HG02938 (cell line): ENCODE measurements around the gene UBA5.
A peak's percentile ranks its signal among the peaks of the same experiment; 100 is the strongest.

Experiments used
- ATAC-seq: cut with Tn5 transposase; IDR thresholded peaks from one replicate; pipeline ENCODE4 v1.9.1; 2021; ENCODE audit warnings: mild to moderate bottlenecking, moderate library complexity; ENCODE audit not compliant: unreplicated experiment

Gene UBA5

GRCh38 chr3:132713977-132714727, 54.0 kb downstream of the UBA5 start:
- ATAC-seq, result no peak

- no peak for ATAC-seq
Measured at GRCh38 chr3:132716372-132716771, 56.2 kb downstream of the UBA5 start.

- ATAC-seq, result no peak
Measured at GRCh38 chr3:132720228-132720627, 60.1 kb downstream of the UBA5 start.

- ATAC-seq, result peak; percentile 30
Measured at GRCh38 chr3:132721479-132722164, 61.5 kb downstream of the UBA5 start.

GRCh38 chr3:132722165-132723023, 62.3 kb downstream of the UBA5 start, which contains the start of gene NPHP3:
Gene NPHP3 (minus strand): TSS chr3:132722409. CDS start chr3:132722355, 54 bp downstream.
- ATAC-seq, result peak; percentile 81

- peak; percentile 18 for ATAC-seq
Measured at GRCh38 chr3:132723024-132723950, 63.2 kb downstream of the UBA5 start.

GRCh38 chr3:132726341-132726823, 66.3 kb downstream of the UBA5 start:
- ATAC-seq, result no peak
